CD4-positive, alpha-beta T cell treated with Interleukin-21 for 1 hour (primary cell): ENCODE data around the gene TMEM174.

Experiments used
- DNase-seq: peaks from one replicate; pipeline ENCODE4 v3.0.0-alpha.2; 2020

TMEM174 gene

DNA sequence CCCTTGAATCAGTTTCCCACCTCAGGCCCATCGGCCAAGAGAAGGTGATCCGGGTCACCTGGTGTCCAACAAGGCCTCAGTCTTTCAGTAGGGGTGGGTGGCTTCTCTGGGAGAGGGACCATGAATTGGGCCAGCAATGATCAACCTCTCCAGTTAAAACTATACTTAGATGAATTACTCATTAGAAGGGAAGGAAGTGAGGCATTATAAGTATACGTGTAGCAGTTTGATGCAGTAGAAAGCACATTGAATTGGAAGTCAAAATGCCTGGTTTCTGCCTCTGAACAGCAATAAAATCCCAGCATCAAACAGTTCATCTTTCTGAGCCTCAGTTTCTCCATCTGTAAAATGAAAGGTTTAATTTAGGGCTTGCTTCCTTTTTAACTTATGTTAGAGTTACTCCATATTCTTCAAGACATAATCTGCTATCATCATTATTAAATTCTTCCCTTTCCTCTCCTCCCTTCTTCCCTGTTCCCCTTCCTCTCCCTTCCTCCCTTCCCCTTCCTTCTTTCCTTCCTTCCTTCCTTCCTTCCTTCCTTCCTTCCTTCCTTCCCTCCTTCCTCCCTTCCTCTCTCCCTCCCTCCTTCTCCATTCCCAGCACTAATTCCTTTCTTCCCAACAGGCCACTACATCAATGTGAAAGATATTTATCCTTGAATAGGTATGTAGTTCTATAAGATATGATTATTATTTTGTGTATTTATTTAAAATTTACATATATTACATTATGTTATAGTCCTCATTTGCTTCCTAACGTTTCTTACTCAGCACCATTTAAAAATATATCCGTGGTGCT, 18.6 kb upstream of the TMEM174 start:
- no peak for DNase-seq

DNA sequence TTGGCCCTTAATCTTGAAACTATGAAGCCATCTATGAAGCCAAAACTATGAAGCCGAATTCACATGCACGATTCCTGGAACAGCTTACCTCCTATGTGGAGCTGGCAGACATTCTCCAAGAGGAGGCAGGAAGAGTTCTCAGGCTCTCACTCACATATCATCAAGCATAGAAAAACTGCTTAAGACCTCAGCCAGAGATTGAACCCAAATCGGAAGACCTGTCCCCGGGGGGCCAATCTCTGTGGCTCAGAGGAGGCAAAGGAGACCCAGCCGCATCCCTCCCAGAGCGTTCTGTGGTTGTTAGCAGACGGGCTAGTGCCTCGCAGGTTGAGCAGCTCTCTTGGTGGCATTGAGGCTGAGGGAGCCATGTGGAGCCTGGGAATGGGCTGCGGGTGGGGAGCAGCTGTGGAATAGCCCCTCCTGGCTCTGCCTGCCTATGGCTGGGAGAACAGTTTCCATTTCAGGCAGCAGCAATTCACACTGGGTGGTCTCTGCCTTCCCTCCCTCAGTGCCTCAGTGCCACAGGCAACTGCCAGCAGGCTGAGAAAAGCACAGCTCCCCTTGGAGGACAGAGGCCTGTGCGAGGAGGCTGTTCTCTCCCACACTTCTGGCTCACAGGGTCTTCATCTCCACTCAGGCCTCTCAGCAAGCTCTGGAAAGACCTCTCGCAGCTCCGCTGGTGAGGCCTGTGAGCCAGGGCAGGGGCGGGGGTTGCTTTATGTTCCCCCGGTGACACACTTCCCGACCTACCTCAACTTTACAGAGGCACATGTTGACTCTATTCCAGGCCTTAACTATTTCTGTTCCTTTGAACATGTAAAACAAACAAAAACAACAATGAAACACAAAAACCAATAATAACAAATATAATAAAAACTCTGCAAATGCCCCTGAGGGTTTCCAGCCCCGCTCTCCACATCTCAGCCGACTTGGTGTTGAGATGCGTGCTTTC, 17.4 kb upstream of the TMEM174 start:
- no peak for DNase-seq

DNA sequence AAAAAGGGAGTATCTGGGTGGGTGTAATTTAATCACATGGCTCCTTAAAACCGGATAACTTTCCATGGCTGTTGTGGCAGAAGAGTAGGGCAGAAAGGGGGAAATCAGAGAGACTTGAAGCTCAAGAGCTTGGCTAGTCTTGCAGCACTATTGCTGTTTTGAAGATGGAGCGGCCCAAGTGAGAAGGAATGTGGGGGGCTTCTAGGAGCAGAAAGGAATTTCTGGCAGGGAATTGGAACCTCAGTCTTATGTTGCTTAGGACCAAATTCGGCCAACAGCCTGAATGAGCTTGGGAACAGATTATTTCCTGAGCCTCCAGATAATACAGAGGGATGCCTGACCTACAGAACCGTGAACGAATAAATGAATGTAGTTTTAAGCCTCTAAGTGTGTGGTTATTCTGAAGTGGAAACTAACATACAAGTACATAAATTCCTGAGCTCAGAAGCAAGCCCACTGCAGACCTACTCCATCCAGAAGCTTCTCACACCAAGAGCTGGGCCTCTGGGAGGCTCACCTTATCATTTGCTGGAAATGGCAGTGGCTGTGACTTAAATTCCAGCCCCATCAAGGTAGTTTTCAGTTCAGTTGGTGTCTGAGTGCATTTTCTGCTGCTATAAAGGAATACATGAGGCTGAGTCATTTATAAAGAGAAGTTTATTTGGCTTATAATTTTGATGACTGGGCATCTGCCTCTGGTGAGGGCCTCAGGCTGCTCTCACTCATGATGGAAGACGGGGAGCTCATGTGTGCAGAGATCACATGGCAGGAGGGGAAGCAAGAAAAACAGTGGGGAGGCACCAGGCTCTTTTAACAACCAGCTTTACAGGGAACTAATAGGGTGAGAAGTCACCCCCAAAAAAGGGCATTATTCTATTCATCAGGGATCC, 15.3 kb upstream of the TMEM174 start:
- no peak for DNase-seq

DNA sequence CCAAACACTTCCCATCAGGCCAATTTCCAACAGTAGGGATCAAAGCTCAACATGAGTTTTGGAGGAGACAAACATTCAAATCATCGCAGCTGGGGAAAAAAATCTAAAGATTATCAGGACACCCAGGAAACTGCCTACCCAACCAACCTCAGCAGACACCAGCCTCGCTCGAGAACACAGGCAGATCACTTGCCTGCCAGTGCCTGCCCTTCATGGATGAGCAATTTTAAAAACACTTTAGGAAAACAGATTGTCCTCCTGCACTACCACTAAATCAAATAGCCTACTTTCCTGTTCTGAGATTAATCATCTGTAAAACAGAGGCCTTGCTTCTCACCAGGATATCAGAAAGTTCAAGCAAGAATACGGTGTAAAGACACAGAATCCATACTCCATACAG, 14.7 kb upstream of the TMEM174 start:
- DNase-seq, result no peak

DNA sequence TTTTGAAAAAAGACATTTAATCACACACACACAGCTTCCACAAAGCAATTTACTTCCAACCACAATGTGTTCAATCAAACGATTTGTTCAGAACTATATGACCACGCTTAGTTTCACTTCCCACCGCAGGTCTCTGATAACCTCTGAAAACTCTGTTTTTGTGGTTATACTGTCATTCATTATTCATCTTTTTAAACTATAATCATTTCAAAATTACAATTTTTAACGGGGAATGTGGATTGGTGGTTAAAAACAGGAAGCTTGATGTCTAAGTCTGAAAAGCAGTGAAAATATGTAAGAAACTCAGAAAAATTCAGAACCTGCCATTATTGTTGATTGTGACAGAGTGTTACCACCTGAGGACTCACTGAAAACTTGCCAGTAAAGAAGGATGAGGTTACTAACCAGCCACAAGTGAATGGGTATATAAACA, 12.7 kb upstream of the TMEM174 start:
- DNase-seq, result peak; percentile 37

DNA sequence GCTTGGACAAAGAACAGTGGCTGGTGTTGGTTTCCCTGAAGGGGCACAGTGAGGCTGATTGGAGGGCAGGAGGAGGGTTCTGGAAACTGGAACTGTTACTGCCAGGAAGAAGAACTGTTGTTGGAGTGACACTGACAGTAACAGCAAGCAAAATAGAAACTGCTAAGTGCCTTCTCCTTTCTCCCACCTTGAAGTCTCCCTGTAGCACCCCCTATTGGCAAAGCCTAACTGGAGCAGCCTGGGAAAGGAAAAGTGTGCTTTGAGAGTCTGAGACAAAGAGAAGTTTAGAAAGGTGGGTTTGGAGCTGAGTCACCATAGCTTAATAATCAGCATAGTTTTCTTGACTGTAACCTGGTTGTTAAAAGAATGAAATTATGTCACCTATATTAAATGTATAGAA, 2.5 kb upstream of the TMEM174 start:
- DNase-seq, result peak; percentile 31

DNA sequence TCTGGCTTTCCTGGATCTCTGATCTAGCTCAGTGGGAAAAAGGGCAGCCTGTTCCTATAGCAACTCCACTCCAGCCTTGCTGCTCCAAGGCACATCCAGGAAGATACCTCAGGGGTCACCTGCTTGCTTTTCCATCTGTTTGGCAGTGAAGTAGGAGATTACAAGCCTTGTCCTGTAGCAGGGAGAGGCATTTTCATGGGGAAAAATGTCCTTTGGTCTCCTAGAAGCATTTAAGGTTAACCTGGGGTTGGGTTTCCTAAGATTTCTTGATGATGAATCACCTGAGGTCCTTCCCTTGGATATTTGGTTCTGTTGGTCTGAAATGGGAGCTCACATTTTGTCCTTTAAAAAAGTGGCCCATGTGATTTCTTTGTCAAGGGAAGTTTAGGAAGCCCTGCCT, 1.5 kb upstream of the TMEM174 start:
- no peak for DNase-seq

DNA sequence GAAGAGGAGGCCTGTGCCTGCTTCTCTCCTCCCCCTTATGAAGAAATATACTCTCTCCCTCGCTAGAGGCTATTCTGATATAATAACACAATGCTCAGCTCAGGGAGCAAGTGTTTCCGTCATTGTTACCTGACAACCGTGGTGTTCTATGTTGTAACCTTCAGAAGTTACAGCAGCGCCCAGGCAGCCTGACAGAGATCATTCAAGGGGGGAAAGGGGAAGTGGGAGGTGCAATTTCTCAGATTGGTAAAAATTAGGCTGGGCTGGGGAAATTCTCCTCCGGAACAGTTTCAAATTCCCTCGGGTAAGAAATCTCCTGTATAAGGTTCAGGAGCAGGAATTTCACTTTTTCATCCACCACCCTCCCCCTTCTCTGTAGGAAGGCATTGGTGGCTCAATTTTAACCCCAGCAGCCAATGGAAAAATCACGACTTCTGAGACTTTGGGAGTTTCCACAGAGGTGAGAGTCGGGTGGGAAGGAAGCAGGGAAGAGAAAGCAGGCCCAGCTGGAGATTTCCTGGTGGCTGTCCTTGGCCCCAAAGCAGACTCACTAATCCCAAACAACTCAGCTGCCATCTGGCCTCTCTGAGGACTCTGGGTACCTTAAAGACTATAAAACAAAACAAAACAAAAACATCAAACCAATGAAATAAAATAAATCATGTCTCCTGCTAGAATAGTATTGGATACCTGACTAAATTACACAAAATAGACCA, 1.3 kb downstream of the TMEM174 start:
- DNase-seq, result no peak

DNA sequence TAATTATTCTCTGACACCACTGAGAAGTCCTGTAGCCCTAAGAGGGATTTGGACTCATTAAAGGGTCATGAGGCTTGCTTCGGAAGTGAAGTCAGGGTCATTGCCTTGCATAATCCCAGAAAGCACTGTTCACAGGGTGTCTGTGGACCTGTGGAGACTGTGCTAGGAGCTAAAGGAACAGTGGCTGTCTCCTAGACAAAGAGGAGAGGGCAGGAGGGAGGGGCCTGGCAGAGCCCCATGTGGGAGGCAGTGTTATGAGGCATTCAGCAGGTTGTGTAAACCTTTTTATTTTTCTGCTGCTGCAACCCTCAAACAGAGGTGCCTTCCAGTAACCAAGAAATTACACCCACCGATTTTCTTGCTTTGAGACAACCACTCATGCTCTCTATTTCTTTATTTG, 3.3 kb downstream of the TMEM174 start:
- no peak for DNase-seq

DNA sequence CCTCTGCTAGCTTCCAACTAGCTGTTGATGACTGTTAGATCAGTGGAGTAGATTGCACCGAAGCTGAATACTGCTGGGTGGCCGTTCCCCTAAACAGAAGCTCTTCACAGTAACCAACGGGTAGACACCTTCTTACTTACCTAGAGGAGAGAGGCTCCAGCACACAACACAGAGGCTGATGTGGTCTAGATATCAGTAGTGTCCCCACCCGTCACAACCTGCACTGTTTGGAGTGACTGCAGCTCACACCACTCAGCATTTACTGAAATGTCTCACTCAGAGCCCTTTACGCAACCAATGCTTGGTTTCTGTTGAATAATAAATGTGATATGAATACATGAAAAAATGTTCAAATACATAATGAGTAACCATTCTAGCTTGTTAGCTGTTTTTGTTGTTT, 5.3 kb downstream of the TMEM174 start:
- no peak for DNase-seq

DNA sequence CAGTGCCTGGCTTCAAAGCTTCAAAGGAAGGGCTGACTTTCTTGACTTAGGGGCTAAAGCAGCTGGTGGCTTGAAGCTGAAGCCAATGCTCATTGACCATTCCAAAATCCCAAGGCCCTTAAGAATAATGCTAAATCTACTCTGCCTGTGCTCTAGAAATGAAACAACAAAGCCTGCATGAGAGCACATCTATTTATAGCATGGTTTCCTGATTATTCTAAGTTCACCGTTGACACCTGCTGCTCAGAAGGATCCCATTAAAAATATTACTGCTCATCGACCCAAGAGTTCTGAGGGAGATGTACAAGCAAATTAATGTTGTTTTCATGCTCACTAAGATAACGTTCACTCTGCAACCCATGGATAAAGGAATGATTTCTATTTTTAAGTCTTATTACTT, 6.7 kb downstream of the TMEM174 start:
- DNase-seq, result no peak

DNA sequence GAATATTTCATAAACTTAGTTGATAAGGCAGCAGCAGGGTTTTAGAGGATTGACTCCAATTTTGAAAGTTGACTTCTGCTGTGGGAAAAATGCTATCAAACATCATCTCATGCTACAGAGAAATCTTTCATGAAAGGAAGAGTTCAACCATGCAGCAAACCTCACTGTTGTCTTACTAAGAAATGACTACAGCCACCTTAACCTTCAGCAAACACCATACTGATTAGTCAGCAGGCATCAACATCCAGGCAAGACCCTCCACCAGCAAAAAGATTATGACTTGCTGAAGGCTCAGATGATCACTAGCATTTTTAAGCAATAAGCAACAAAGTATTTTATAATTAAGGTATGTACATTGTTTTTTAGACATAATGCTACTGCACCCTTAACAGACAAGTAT, 7.6 kb downstream of the TMEM174 start:
- DNase-seq, result no peak

DNA sequence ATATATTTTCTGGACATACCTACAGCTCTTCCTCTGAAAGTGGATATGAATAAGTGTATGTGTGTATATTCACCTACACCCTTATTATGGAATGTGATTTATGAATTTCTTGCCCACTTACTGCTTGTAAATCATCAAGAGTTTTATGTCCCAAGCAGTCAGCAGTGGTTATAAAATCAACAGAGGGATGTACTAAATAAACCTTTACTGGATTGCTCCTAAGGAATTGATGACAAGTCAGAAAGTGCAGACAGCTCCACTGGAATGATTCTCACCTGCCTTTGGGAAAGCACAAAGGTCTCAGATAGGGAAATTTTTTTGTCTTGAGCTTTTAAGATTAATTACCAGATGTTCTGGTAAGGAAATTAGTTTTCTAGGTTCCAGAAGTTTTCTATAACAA, 9.3 kb downstream of the TMEM174 start:
- DNase-seq, result no peak

DNA sequence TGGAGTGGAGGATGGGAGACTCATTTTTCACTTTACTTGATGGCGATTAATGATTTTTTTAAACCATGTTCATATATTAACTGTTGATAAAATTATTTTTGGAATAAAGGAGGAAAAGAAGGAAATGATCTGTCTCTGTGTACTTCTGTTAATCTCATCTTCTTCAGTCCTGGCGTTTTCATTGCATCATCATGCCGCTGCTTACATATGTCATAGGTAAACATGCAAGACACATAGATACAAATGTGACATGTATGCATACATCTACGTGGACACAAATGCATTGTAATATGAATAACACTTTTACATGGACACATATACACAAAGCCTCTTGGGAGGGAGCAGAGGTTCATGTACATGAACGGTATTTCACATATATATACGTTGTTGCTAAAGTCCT, 10.0 kb downstream of the TMEM174 start:
- DNase-seq, result no peak

DNA sequence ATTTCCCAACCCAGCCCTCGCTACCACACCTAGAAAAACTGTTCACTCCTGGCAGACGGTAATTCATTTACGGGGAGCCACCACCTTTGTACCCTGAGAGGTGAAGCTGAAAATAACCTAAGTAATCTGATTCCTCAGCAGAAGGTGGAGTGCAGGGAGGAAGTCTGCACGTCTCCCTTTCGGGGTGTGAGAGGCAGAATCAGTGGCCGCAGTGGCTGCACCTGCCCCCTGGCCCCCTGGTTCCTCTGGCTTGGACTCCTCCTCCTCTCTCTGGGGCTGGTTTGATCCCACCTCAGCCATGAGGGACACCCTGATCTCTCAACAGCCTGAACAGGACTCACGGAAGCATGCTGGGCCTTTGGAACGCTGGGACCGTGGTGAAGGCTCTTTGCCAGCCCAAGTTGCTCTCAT, 10.5 kb downstream of the TMEM174 start:
- DNase-seq, result no peak

DNA sequence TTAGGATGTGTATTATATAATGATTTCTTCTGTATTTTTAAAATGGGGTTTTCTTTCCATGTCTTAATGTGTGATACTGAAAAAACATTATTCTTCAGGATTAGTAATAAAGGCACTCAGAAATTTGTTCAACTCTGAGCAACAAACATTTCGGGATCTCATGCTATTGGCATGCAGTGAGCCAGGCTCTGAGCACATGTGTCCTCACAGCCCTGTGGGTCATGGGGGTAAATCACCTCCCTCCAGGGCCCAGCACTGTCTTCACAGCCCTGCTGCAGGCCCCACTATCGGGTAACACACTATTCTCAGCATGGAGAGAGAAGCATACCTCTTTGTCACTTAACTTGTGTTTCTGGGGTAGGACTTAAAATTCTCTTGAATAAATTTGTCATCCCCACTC, 14.0 kb downstream of the TMEM174 start:
- DNase-seq, result no peak

DNA sequence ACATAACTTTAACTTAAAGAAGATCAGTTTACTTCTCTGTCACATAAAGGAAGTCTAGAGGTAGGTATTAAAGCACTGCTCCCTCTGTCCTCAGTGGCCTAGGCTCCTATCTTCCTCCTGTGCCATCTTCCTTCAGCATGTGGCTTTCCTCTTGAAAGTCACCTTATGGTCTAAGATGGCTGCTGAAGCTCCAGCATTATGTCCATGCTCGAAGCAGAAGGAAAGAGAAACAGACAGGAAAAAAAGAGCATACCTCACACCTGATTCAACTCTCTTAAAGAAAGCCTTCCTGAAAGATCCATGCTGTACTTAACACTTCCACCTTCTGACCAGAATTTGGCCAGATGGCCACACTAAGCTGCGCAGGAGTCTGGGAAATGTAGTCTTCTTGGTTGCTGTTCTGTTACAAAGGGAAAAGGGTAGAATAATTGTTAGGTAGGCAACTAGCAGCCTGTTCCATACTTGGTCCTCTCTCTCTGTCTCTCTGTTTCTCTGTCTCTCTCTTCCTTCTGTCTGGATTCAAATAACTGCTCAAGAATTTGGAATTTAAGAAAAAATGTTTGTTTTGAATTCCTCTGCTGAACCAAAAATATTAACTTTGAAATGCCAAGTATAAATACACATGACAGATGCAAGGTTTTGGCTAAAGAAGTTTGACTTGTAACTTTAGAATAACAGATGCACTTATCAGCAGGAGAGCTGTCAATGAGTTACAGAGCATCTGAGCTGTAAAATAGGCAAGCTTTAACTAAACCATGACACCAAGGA, 16.0 kb downstream of the TMEM174 start:
- DNase-seq, result no peak

DNA sequence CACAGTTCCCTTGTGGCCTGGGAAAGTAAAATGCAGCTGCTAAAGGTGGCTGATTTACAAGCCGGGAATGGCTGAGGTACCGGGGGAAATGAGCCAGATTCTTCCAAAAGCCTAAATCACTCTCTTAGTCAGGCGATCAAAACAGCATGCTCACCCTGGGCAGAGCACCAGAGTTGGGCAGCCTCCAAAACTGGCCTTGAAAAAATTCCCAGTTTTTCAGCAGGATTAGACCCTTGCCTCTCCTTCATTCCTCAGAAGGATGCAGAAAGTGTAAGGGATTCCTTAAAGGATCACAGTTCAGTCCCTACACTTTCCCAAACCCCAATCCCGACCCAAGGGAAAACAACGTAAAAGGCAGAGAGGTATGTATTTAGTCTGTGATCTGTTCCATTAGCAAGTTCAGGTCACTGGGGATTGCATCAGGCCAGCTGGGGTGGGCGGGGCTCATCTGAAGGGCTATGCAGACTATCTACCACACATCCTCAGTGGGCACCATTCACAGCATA, 16.9 kb downstream of the TMEM174 start:
- DNase-seq, result no peak

DNA sequence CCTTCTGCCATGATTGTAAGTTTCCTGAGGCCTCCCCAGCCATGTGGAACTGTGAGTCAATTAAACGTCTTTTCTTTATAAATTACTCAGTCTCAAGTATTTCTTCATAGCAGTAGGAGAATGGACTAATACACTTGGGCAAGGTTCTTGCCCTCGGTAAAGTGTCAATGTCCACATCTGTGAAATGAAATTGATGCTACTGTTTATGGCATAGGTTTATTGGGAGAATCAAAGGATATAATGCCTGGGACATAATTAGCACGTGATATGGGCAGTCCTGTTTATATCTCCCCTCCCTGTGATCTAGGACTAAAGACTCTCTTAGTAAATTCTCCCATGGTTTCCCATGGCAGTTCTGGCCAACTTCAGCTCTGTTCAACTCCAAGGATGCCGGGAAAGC, 19.4 kb downstream of the TMEM174 start:
- DNase-seq, result no peak

DNA sequence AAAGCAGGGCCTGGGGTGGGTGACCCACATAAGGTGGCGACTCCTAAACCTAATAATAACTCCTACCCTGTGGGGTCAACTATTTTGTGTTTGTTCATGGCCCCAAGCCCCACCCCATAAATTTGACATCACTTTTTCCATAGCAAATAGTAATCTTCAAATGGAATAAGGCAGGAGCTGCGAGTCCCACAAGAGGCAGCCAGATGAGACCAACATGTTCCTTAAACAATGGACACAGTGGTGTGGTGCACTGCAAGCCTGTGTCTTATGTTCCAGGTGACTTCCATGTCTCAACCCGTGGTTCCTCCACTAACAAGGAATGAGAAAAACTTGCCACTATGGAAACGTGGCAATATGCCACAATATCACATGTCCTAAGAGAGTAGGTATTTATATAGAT, 20.6 kb downstream of the TMEM174 start:
- no peak for DNase-seq

DNA sequence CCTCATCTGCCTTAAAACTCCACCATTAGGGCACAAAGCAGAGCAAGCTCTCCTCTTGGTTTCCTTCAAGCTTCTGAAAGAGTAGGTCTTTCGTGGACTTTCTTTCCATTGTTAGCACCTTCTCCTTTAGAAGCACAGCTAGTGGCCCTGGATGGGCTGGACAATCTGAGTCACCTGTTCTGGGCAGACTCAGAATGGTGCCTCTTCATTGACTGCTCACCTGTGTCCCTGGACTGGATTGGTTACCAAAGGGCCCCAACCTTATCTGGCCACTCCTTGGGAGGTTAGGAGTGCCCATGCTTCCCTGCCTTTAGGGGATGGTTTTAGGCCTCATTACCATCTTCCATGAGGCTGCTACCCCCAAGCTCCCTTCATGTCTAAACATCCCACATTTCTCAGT, 23.2 kb downstream of the TMEM174 start:
- DNase-seq, result no peak
